ENCODE measurements around the gene GREB1L. TPM values are rescaled to one million over a fixed set of nuclear protein-coding genes. Genes with fewer than 3 reads are reported as not detected.

Gene GREB1L
- total and polyA plus RNA-seq, 2 donors from 2014 or later: 0.79 TPM; not detected in 1

GRCh38 chr18:21499997-21500396 is 258.0 kb downstream of the GREB1L start:
- Histone ChIP-seq H3K27me3 (ENCODE audit: control insufficient read depth, insufficient read depth, low read length) (no peaks in the 10 kb centered on the region), H3K9ac (ENCODE audit: low read length in 3 of 3) (no peak overlapping the region), H3K9me3 (ENCODE audit: control insufficient read depth in 2 of 3, insufficient read depth in 1 of 3, low read length in 3 of 3) (no peaks in the 10 kb centered on the region), H3K4me3 (ENCODE audit: low read length in 3 of 3) (no peak overlapping the region), H3K4me1 (ENCODE audit: control insufficient read depth in 2 of 3, insufficient read depth in 2 of 3, low read depth in 1 of 3, low read length in 3 of 3) (no peaks in the 10 kb centered on the region), H3K27ac (ENCODE audit: low read depth in 2 of 2, low read length in 2 of 2) (no peak overlapping the region), H3K36me3 (ENCODE audit: control insufficient read depth in 2 of 3, insufficient read depth in 3 of 3, low read length in 3 of 3) (no peaks in the 10 kb centered on the region)
- DNase-seq: no peak
- intact Hi-C loops (cut with DNase I): no loop called here
- FAIRE-seq: no peak
- no peak for TF ChIP-seq CTCF (IDR thresholded peaks at IDR 0.05; ENCODE audit: borderline replicate concordance, extremely low read depth, insufficient read depth)

GRCh38 chr18:21502661-21503060 is 260.6 kb downstream of the GREB1L start:
- no peak for TF ChIP-seq CTCF (IDR thresholded peaks at IDR 0.05; ENCODE audit: borderline replicate concordance, extremely low read depth, insufficient read depth)
- Histone ChIP-seq H3K36me3 (ENCODE audit: control insufficient read depth in 2 of 3, insufficient read depth in 3 of 3, low read length in 3 of 3) (no peaks in the 10 kb centered on the region), H3K9ac (ENCODE audit: low read length in 3 of 3) (no peak overlapping the region), H3K9me3 (ENCODE audit: control insufficient read depth in 2 of 3, insufficient read depth in 1 of 3, low read length in 3 of 3) (no peaks in the 10 kb centered on the region), H3K4me3 (ENCODE audit: low read length in 3 of 3) (no peak overlapping the region), H3K4me1 (ENCODE audit: control insufficient read depth in 2 of 3, insufficient read depth in 2 of 3, low read depth in 1 of 3, low read length in 3 of 3) (no peaks in the 10 kb centered on the region), H3K27me3 (ENCODE audit: control insufficient read depth, insufficient read depth, low read length) (no peaks in the 10 kb centered on the region), H3K27ac (ENCODE audit: low read depth in 2 of 2, low read length in 2 of 2) (no peak overlapping the region)
- peak in 2 of 5 donors; percentile 37 to 48 for DNase-seq
- FAIRE-seq: no peak
- intact Hi-C loops (cut with DNase I): no loop called here

- H3K9me3 ChIP-seq (ENCODE audit: control insufficient read depth in 2 of 3, insufficient read depth in 1 of 3, low read length in 3 of 3): no peaks in the 10 kb centered on the region
Observed at GRCh38 chr18:21507913-21508701, 266.1 kb downstream of the GREB1L start.

More at GRCh38 chr18:21507913-21508701, 266.1 kb downstream of the GREB1L start:
- FAIRE-seq (no peak), DNase-seq (no peak)
- Histone ChIP-seq H3K36me3 (ENCODE audit: control insufficient read depth in 2 of 3, insufficient read depth in 3 of 3, low read length in 3 of 3) (no peaks in the 10 kb centered on the region), H3K27ac (ENCODE audit: low read depth in 2 of 2, low read length in 2 of 2) (no peak overlapping the region), H3K9ac (ENCODE audit: low read length in 3 of 3) (no peak overlapping the region), H3K4me1 (ENCODE audit: control insufficient read depth in 2 of 3, insufficient read depth in 2 of 3, low read depth in 1 of 3, low read length in 3 of 3) (no peaks in the 10 kb centered on the region), H3K27me3 (ENCODE audit: control insufficient read depth, insufficient read depth, low read length) (no peaks in the 10 kb centered on the region), H3K4me3 (ENCODE audit: low read length in 3 of 3) (no peak overlapping the region)
- no peak for TF ChIP-seq CTCF (IDR thresholded peaks at IDR 0.05; ENCODE audit: borderline replicate concordance, extremely low read depth, insufficient read depth)
- intact Hi-C loops (cut with DNase I): no loop called here
